Measurements from ENCODE around the gene RPS26.

RPS26 gene

DNA sequence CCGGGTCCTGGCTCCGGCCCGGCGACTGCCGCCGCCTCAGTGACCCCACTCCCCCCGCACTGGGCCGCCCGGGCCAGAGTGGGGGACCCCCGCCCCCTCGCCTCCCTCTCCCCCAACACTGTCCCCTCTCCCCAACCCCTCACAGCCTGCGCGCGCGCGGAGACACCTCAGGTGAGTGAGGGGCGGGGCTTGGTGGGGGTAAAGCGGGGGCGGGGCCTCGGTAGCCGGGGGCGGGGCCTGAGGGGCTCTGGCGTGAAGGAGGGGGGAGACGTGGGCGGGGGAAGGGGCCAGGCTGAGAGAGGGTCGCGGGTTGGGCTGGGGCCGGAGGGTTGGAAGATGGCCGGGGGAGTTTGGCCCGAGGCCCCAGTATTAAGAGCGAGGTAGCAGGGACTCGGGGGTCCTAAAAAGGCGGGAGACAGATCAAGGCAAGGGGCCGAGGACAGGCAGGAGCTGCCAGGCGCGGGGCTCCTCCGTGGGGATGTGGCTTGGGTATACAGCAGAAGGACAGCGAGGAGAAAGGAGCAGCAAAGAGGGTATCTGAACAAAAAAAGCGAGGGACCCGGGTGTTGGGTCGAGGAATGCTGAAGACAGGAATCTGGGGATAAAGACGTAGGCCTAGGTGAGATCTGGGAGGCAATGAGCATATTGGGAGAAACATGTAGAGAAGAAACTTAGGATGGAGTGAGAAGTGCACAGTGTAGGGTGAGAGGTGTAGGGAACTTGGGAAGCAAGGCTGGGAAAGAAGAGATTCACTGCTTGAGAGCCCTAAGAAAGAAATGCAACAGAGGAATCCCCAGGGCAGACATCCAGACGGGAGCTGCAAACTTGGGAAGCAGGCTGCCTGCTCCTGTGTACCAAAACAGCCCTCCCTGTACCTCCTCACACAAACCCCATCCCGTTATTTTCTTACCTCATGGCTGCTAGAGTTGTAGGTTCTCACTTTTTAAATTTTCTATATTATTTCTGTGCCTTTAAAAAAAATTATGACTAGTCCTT lies 33.9 kb upstream of the RPS26 start:
- Histone ChIP-seq H3K9me3 (ENCODE audit: insufficient read depth, low read depth, low read length) (no peaks in the 10 kb centered on the region), H3K36me3 (ENCODE audit: insufficient read depth, low read depth, low read length) (peaks cover 22% of the 10 kb centered on the region), H3K4me1 (ENCODE audit: insufficient read depth, low read length) (peaks cover 6% of the 10 kb centered on the region; the same call in 1 of the 2 replicates), H3K27me3 (ENCODE audit: insufficient read depth, low read length) (no peaks in the 10 kb centered on the region), H3K27ac (ENCODE audit: low read length) (peak overlapping the region; percentile 83), H3K4me3 (ENCODE audit: low read length) (peak overlapping the region; percentile 94), H3K9ac (ENCODE audit: low read depth, low read length) (peak overlapping the region; percentile 98)

DNA sequence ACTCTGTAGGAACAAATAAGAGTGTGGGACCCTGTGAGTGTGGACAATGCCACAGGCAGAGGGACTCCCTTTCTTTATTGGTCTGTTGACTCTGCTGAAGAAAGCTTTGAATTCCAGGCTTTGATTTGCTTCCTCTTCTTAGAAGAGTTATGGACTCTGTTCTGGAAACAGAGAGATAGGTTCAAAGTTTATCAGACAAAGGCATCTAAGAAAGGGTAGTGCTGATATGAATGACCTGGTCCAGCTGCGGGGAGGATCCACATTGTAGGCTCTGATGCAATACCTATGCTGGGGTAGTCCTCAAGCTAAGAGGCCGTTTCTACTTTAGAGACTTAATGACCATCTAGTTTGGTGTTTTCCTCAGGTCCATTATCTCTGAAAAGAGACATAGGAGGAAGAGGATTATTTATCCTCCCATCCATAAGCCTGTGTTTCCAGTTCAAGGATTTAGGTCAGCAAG lies 31.6 kb upstream of the RPS26 start:
- no peak overlapping the region for H3K27ac ChIP-seq (ENCODE audit: low read length)
- H3K9ac ChIP-seq (ENCODE audit: low read depth, low read length) = no peak overlapping the region
- H3K27me3 ChIP-seq (ENCODE audit: insufficient read depth, low read length) = no peaks in the 10 kb centered on the region
- peaks cover 2% of the 10 kb centered on the region; the same call in 1 of the 2 replicates for H3K36me3 ChIP-seq (ENCODE audit: insufficient read depth, low read depth, low read length)
- H3K4me1 ChIP-seq (ENCODE audit: insufficient read depth, low read length) = peaks cover 6% of the 10 kb centered on the region; the same call in 1 of the 2 replicates
- H3K9me3 ChIP-seq (ENCODE audit: insufficient read depth, low read depth, low read length) = no peaks in the 10 kb centered on the region
- H3K4me3 ChIP-seq (ENCODE audit: low read length) = no peak overlapping the region

DNA sequence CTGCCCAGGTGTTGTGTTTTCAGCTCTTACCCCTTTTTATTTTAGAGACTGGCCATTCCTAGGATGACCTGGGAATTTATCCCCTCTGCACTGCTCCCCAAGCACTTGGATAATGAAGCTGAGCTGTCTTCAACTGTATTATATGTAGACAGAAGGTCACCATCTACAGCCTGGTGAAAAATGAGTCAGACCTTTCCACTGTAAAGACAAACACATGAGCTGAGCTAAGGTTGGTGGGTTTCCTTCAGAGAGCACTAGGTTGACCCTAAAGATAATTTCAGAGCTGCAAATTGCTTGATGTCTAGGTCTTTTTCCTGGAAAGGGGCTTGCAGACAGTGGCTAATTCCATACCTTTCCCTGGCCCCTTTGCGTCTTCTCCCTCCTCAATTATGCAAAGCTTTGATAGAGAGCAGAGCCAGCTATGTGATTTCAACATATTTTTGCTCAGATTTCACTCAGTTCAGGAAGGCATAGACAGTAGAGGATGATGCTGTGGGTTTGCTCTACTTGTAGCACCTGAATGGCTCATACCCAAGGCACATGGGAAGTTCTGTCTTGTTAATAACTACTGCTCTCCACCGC lies 30.1 kb upstream of the RPS26 start:
- no peak overlapping the region for H3K4me3 ChIP-seq (ENCODE audit: low read length)
- H3K4me1 ChIP-seq (ENCODE audit: insufficient read depth, low read length) = peaks cover 6% of the 10 kb centered on the region; the same call in 1 of the 2 replicates
- H3K27me3 ChIP-seq (ENCODE audit: insufficient read depth, low read length) = no peaks in the 10 kb centered on the region
- H3K36me3 ChIP-seq (ENCODE audit: insufficient read depth, low read depth, low read length) = no peaks in the 10 kb centered on the region
- H3K9me3 ChIP-seq (ENCODE audit: insufficient read depth, low read depth, low read length) = no peaks in the 10 kb centered on the region
- H3K9ac ChIP-seq (ENCODE audit: low read depth, low read length) = no peak overlapping the region
- no peak overlapping the region for H3K27ac ChIP-seq (ENCODE audit: low read length)

GRCh38 chr12:56013482-56013881 lies 28.2 kb upstream of the RPS26 start:
- no peaks in the 10 kb centered on the region for H3K27me3 ChIP-seq (ENCODE audit: insufficient read depth, low read length)
- H3K4me3 ChIP-seq (ENCODE audit: low read length) = no peak overlapping the region
- no peaks in the 10 kb centered on the region for H3K9me3 ChIP-seq (ENCODE audit: insufficient read depth, low read depth, low read length)
- peaks cover 7% of the 10 kb centered on the region; the same call in 1 of the 2 replicates for H3K36me3 ChIP-seq (ENCODE audit: insufficient read depth, low read depth, low read length)
- H3K4me1 ChIP-seq (ENCODE audit: insufficient read depth, low read length) = no peaks in the 10 kb centered on the region
- no peak overlapping the region for H3K27ac ChIP-seq (ENCODE audit: low read length)
- no peak overlapping the region for H3K9ac ChIP-seq (ENCODE audit: low read depth, low read length)

DNA sequence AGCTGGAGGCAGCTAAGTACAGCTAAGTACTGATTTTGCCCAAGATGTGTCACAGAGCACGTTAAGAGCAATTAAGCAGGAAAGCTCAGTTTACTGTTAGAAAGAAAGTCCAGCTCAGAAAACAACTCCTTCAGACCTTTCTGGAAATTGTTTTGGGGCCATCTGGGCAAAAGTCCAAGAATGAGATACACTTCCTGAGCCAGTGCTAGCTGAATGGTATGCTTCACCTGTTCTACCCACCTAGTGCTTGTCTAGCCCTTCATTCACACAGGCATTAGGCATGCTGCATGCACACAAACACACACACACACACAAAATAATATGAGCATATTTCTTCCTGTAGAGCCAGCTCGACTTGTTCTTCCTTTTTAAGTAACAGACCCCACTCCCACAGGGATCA lies 27.5 kb upstream of the RPS26 start:
- no peaks in the 10 kb centered on the region for H3K4me1 ChIP-seq (ENCODE audit: insufficient read depth, low read length)

DNA sequence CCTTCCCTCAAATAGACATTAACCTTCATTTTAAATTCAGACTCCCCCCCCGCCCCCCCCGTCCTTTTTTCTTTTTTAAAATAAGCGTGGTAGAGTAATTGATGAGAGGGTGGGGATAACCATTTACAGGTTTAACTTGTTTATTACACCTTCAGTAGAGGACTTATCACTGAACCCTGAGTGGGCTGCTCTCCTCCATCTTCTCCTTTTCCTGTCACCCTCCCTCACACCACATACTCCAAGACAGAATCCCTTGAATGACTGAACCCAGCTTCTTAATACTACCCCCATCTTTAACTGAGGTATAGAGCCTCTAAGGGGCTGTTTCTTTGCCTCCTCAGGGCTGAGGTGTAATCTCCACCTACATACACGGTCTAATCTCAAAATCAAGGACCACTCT lies 24.5 kb upstream of the RPS26 start:
- H3K9me3 ChIP-seq (ENCODE audit: insufficient read depth, low read depth, low read length) = no peaks in the 10 kb centered on the region
- peaks cover 16% of the 10 kb centered on the region for H3K4me1 ChIP-seq (ENCODE audit: insufficient read depth, low read length)
- no peak overlapping the region for H3K4me3 ChIP-seq (ENCODE audit: low read length)
- H3K9ac ChIP-seq (ENCODE audit: low read depth, low read length) = no peak overlapping the region
- peaks cover 12% of the 10 kb centered on the region for H3K36me3 ChIP-seq (ENCODE audit: insufficient read depth, low read depth, low read length)
- H3K27me3 ChIP-seq (ENCODE audit: insufficient read depth, low read length) = no peaks in the 10 kb centered on the region
- H3K27ac ChIP-seq (ENCODE audit: low read length) = no peak overlapping the region

More for the DNA sequence above, 27.5 kb upstream of the RPS26 start:
- Histone ChIP-seq H3K36me3 (ENCODE audit: insufficient read depth, low read depth, low read length) (peaks cover 10% of the 10 kb centered on the region), H3K27me3 (ENCODE audit: insufficient read depth, low read length) (no peaks in the 10 kb centered on the region), H3K9ac (ENCODE audit: low read depth, low read length) (no peak overlapping the region), H3K27ac (ENCODE audit: low read length) (no peak overlapping the region), H3K9me3 (ENCODE audit: insufficient read depth, low read depth, low read length) (no peaks in the 10 kb centered on the region), H3K4me3 (ENCODE audit: low read length) (no peak overlapping the region)

GRCh38 chr12:56018356-56018755 lies 23.4 kb upstream of the RPS26 start:
- Histone ChIP-seq H3K9ac (ENCODE audit: low read depth, low read length) (no peak overlapping the region), H3K36me3 (ENCODE audit: insufficient read depth, low read depth, low read length) (peaks cover 12% of the 10 kb centered on the region), H3K27me3 (ENCODE audit: insufficient read depth, low read length) (no peaks in the 10 kb centered on the region), H3K4me1 (ENCODE audit: insufficient read depth, low read length) (peaks cover 17% of the 10 kb centered on the region), H3K4me3 (ENCODE audit: low read length) (no peak overlapping the region), H3K9me3 (ENCODE audit: insufficient read depth, low read depth, low read length) (no peaks in the 10 kb centered on the region), H3K27ac (ENCODE audit: low read length) (no peak overlapping the region)

GRCh38 chr12:56020423-56021184 lies 21.1 kb upstream of the RPS26 start, which contains the start of gene IKZF4:
Gene IKZF4, plus strand, starts transcription at chr12:56021043. Its CDS starts 451 bp downstream, at chr12:56021494.
- Histone ChIP-seq H3K4me3 (ENCODE audit: low read length) (peak within 1 kb of the TSS; percentile 65), H3K27ac (ENCODE audit: low read length) (peak within 1 kb of the TSS; percentile 85), H3K4me1 (ENCODE audit: insufficient read depth, low read length) (peaks cover 17% of the 10 kb centered on the region), H3K9ac (ENCODE audit: low read depth, low read length) (peak within 1 kb of the TSS; percentile 81; the same call in 1 of the 2 replicates), H3K36me3 (ENCODE audit: insufficient read depth, low read depth, low read length) (peaks cover 26% of the 10 kb centered on the region), H3K27me3 (ENCODE audit: insufficient read depth, low read length) (no peaks in the 10 kb centered on the region), H3K9me3 (ENCODE audit: insufficient read depth, low read depth, low read length) (no peaks in the 10 kb centered on the region)

GRCh38 chr12:56021889-56022497 lies 19.7 kb upstream of the RPS26 start:
- H3K9me3 ChIP-seq (ENCODE audit: insufficient read depth, low read depth, low read length) = no peaks in the 10 kb centered on the region
- H3K9ac ChIP-seq (ENCODE audit: low read depth, low read length) = peak overlapping the region; percentile 81; the same call in 1 of the 2 replicates
- H3K4me1 ChIP-seq (ENCODE audit: insufficient read depth, low read length) = peaks cover 17% of the 10 kb centered on the region
- peaks cover 34% of the 10 kb centered on the region for H3K36me3 ChIP-seq (ENCODE audit: insufficient read depth, low read depth, low read length)
- peak overlapping the region; percentile 65 for H3K4me3 ChIP-seq (ENCODE audit: low read length)
- H3K27ac ChIP-seq (ENCODE audit: low read length) = peak overlapping the region; percentile 85
- no peaks in the 10 kb centered on the region for H3K27me3 ChIP-seq (ENCODE audit: insufficient read depth, low read length)

GRCh38 chr12:56028511-56029165 lies 13.1 kb upstream of the RPS26 start:
- no peaks in the 10 kb centered on the region for H3K4me1 ChIP-seq (ENCODE audit: insufficient read depth, low read length)
- H3K27ac ChIP-seq (ENCODE audit: low read length) = no peak overlapping the region
- H3K9ac ChIP-seq (ENCODE audit: low read depth, low read length) = no peak overlapping the region
- peaks cover 72% of the 10 kb centered on the region for H3K36me3 ChIP-seq (ENCODE audit: insufficient read depth, low read depth, low read length)
- no peak overlapping the region for H3K4me3 ChIP-seq (ENCODE audit: low read length)
- no peaks in the 10 kb centered on the region for H3K9me3 ChIP-seq (ENCODE audit: insufficient read depth, low read depth, low read length)
- H3K27me3 ChIP-seq (ENCODE audit: insufficient read depth, low read length) = no peaks in the 10 kb centered on the region
